H9 (cell line): Measurements from ENCODE around the gene HSPA9. TPM values are rescaled to one million over a fixed set of nuclear protein-coding genes. Genes with fewer than 3 reads are reported as not detected.
A peak's percentile ranks its signal among the peaks of the same experiment; 100 is the strongest.

Experiments used
- DNase-seq: peaks from one replicate; pipeline ENCODE4 v3.0.0-alpha.2; 2017
- H2AFZ ChIP-seq: one replicate; pipeline ENCODE4 v1.6.1; 2013; ENCODE audit warnings: mild to moderate bottlenecking, low read length, control low read depth, moderate library complexity
- H2AK5ac ChIP-seq: 2 replicates; pipeline ENCODE4 v1.6.1; 2013; ENCODE audit warnings: low read length, control low read depth, mixed read lengths; ENCODE audit not compliant: insufficient read length
- H2BK120ac ChIP-seq: one replicate; pipeline ENCODE4 v1.6.1; 2013; ENCODE audit warnings: low read depth, mild to moderate bottlenecking, low read length, control low read depth, inconsistent platforms; ENCODE audit not compliant: poor library complexity, severe bottlenecking
- H2BK12ac ChIP-seq: 2 replicates; pipeline ENCODE4 v1.6.1; 2013; ENCODE audit warnings: low read length, control low read depth, mixed read lengths, low read depth; ENCODE audit not compliant: insufficient read length
- H2BK15ac ChIP-seq: 2 replicates; pipeline ENCODE4 v1.6.1; 2013; ENCODE audit warnings: low read depth, low read length, control low read depth
- H2BK20ac ChIP-seq: one replicate; pipeline ENCODE4 v1.6.1; 2013; ENCODE audit warnings: low read depth, mild to moderate bottlenecking, low read length, control low read depth, inconsistent platforms; ENCODE audit not compliant: poor library complexity, severe bottlenecking
- H2BK5ac ChIP-seq: 2 replicates; pipeline ENCODE4 v1.6.1; 2013; ENCODE audit warnings: low read length, control low read depth, mixed read lengths; ENCODE audit not compliant: insufficient read length
- H3K14ac ChIP-seq: 2 replicates; pipeline ENCODE4 v1.6.1; 2013; ENCODE audit warnings: low read length, control low read depth; ENCODE audit not compliant: insufficient read depth
- H3K18ac ChIP-seq: 2 replicates; pipeline ENCODE4 v1.6.1; 2013; ENCODE audit warnings: low read depth, mild to moderate bottlenecking, mixed read lengths, low read length, control low read depth; ENCODE audit not compliant: insufficient read length
- H3K23ac ChIP-seq: 2 replicates; pipeline ENCODE4 v1.6.1; 2013; ENCODE audit warnings: low read length, control low read depth, mixed read lengths, low read depth; ENCODE audit not compliant: insufficient read length
- H3K23me2 ChIP-seq: 2 replicates; pipeline ENCODE4 v1.6.1; 2013; ENCODE audit warnings: low read depth, mild to moderate bottlenecking, mixed read lengths, low read length, control low read depth; ENCODE audit not compliant: insufficient read length, poor library complexity, severe bottlenecking
- H3K27ac ChIP-seq: 2 replicates; pipeline ENCODE4 v1.5.1; 2013; ENCODE audit warnings: low read length, control low read depth, mixed read lengths, low read depth; ENCODE audit not compliant: insufficient read length
- H3K27me3 ChIP-seq: 2 replicates; pipeline ENCODE4 v1.6.1; 2013; ENCODE audit warnings: low read length, control low read depth, inconsistent platforms; ENCODE audit not compliant: insufficient read depth
- H3K4ac ChIP-seq: 2 replicates; pipeline ENCODE4 v1.6.1; 2013; ENCODE audit warnings: low read depth, mild to moderate bottlenecking, control low read depth, inconsistent platforms, low read length, moderate library complexity
- H3K4me1 ChIP-seq: 2 replicates; pipeline ENCODE4 v1.6.1; 2013; ENCODE audit warnings: low read length, control low read depth, inconsistent platforms; ENCODE audit not compliant: insufficient read depth
- H3K4me2 ChIP-seq: 2 replicates; pipeline ENCODE4 v1.6.1; 2013; ENCODE audit warnings: low read length, control low read depth, mixed read lengths; ENCODE audit not compliant: insufficient read length, insufficient read depth
- H3K56ac ChIP-seq: 2 replicates; pipeline ENCODE4 v1.6.1; 2013; ENCODE audit warnings: low read depth, mild to moderate bottlenecking, mixed read lengths, low read length, control low read depth; ENCODE audit not compliant: insufficient read length
- H3K79me1 ChIP-seq: 2 replicates; pipeline ENCODE4 v1.6.1; 2013; ENCODE audit warnings: low read depth, mild to moderate bottlenecking, moderate library complexity, low read length, control low read depth, inconsistent platforms; ENCODE audit not compliant: insufficient read depth, poor library complexity, severe bottlenecking
- H3K79me2 ChIP-seq: 2 replicates; pipeline ENCODE4 v1.6.1; 2013; ENCODE audit warnings: low read length, control low read depth, inconsistent platforms; ENCODE audit not compliant: insufficient read depth
- H3K9ac ChIP-seq: 2 replicates; pipeline ENCODE4 v1.6.1; 2013; ENCODE audit warnings: low read length, control low read depth, mixed read lengths; ENCODE audit not compliant: insufficient read length; ENCODE audit errors: extremely low read depth
- H3K9me3 ChIP-seq: one replicate; pipeline ENCODE4 v1.6.1; 2013; ENCODE audit warnings: low read depth, low read length, inconsistent platforms; ENCODE audit not compliant: control insufficient read depth
- H3T11ph ChIP-seq: one replicate; pipeline ENCODE4 v1.6.1; 2013; ENCODE audit warnings: mild to moderate bottlenecking, low read length, control low read depth, inconsistent platforms
- H4K20me1 ChIP-seq: one replicate; pipeline ENCODE4 v1.6.1; 2013; ENCODE audit not compliant: control insufficient read depth, insufficient read length, insufficient read depth
- H4K5ac ChIP-seq: 2 replicates; pipeline ENCODE4 v1.6.1; 2013; ENCODE audit warnings: low read depth, mild to moderate bottlenecking, mixed read lengths, low read length, control low read depth; ENCODE audit not compliant: insufficient read length
- H4K8ac ChIP-seq: replicated peaks from 2 replicates; pipeline ENCODE4 v1.6.1; 2013; ENCODE audit warnings: low read length, control low read depth, mixed read lengths, low read depth; ENCODE audit not compliant: insufficient read length
- H4K91ac ChIP-seq: 2 replicates; pipeline ENCODE4 v1.6.1; 2013; ENCODE audit warnings: low read depth, mild to moderate bottlenecking, moderate library complexity, mixed read lengths, low read length, control low read depth; ENCODE audit not compliant: insufficient read length
- H3K27ac Mint-ChIP-seq, 3 experiments: 2 replicates in 2 of 3; 3 replicates in 1 of 3; pipeline ENCODE4 v1.8.0; 2020 to 2021; ENCODE audit warnings: mixed read lengths in 3 of 3, mild to moderate bottlenecking in 1 of 3, moderate library complexity in 1 of 3
- H3K27me3 Mint-ChIP-seq: 2 replicates; pipeline ENCODE4 v1.8.0; 2021; ENCODE audit warnings: low read depth, mild to moderate bottlenecking, moderate library complexity, mixed read lengths
- H3K36me3 Mint-ChIP-seq, 3 experiments: 2 replicates in 2 of 3; 3 replicates in 1 of 3; pipeline ENCODE4 v1.8.0; 2020 to 2021; ENCODE audit warnings: low read depth in 3 of 3, mixed read lengths in 3 of 3; ENCODE audit not compliant: insufficient read depth in 1 of 3
- H3K4me1 Mint-ChIP-seq, 2 experiments: 2 replicates each; pipeline ENCODE4 v1.8.0; 2020; ENCODE audit warnings: mixed read lengths in 2 of 2
- H3K4me3 Mint-ChIP-seq, 2 experiments: 2 replicates in 1 of 2; 3 replicates in 1 of 2; pipeline ENCODE4 v1.8.0; 2020 to 2021; ENCODE audit warnings: mild to moderate bottlenecking in 2 of 2, mixed read lengths in 2 of 2, moderate library complexity in 1 of 2
- H3K9me3 Mint-ChIP-seq, 2 experiments: 2 replicates in 1 of 2; 3 replicates in 1 of 2; pipeline ENCODE4 v1.8.0; 2020; ENCODE audit warnings: mild to moderate bottlenecking in 2 of 2, mixed read lengths in 2 of 2, moderate library complexity in 1 of 2
- WGBS: extraction: QIAGEN DNeasy Blood & Tissue Kit; methylation state at CpG from one replicate; pipeline ENCODE4 v1.1.7; 2013; ENCODE audit warnings: missing lambda C conversion rate, low lambda C conversion rate, mixed read lengths; ENCODE audit not compliant: insufficient read length; ENCODE audit errors: extremely low coverage; 5-methylcytosine and 5-hydroxymethylcytosine counted together
- total RNA-seq: library from RNA; stranded (reverse); gene quantifications from 2 replicates; pipeline ENCODE4 v1.2.1, GENCODE V29; 2021
- TF ChIP-seq, protein P1 (sequence below): fragments of 200-600 bp; sonication (generic); conservative IDR thresholded peaks from 3 replicates; pipeline ENCODE4 v1.8.0; 2021; ENCODE audit warnings: antibody characterized with exemption, mild to moderate bottlenecking

HSPA9 gene
- total RNA-seq, 1 experiment from 2014 or later: 397 TPM

DNA sequence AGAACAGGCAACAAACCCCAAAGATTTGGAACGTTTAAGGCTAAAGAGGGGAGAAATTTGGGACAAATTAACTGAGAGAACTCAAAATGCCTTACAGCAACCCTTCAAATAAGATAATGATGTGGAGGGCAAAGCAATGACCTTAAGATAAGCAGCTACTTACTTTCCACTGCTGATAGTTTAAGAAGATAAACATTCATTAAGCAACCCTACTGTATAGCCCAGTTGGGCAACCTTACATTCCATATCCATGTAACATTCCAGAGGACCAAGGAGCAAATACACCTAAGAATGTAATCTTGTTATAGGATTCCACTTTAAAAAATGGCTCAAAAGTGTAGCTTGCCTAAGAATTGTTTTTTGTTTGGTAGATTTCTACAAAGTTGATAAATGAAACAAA lies 47.0 kb downstream of the HSPA9 start:
- no CpG with 5 or more reads among the region's 1 CpG for WGBS
- Histone ChIP-seq H2AFZ (no peak overlapping the region), H4K91ac (no peak overlapping the region), H4K8ac (no peak overlapping the region), H3K79me1 (no peaks in the 10 kb centered on the region), H3T11ph (no peak overlapping the region), H4K5ac (no peak overlapping the region), H4K20me1 (no peaks in the 10 kb centered on the region), H2BK5ac (no peak overlapping the region), H2BK12ac (no peak overlapping the region), H3K23ac (no peak overlapping the region), H2AK5ac (no peak overlapping the region), H3K23me2 (no peaks in the 10 kb centered on the region), H3K9me3 (no peaks in the 10 kb centered on the region), H2BK15ac (no peak overlapping the region), H3K4ac (no peak overlapping the region), H3K79me2 (peaks cover 53% of the 10 kb centered on the region), H3K18ac (no peak overlapping the region), H2BK120ac (no peak overlapping the region), H3K14ac (no peak overlapping the region), H3K27ac (no peak overlapping the region), H3K27me3 (no peaks in the 10 kb centered on the region), H3K9ac (no peak overlapping the region), H3K56ac (no peak overlapping the region), H2BK20ac (no peak overlapping the region), H3K4me2 (no peak overlapping the region), H3K4me1 (no peaks in the 10 kb centered on the region; the same call in 1 of the 2 replicates)
- peak overlapping the region in 1 of 3 experiments; percentile 53; a peak in 2 of 7 replicates for H3K27ac Mint-ChIP-seq
- TF ChIP-seq, protein P1, sequence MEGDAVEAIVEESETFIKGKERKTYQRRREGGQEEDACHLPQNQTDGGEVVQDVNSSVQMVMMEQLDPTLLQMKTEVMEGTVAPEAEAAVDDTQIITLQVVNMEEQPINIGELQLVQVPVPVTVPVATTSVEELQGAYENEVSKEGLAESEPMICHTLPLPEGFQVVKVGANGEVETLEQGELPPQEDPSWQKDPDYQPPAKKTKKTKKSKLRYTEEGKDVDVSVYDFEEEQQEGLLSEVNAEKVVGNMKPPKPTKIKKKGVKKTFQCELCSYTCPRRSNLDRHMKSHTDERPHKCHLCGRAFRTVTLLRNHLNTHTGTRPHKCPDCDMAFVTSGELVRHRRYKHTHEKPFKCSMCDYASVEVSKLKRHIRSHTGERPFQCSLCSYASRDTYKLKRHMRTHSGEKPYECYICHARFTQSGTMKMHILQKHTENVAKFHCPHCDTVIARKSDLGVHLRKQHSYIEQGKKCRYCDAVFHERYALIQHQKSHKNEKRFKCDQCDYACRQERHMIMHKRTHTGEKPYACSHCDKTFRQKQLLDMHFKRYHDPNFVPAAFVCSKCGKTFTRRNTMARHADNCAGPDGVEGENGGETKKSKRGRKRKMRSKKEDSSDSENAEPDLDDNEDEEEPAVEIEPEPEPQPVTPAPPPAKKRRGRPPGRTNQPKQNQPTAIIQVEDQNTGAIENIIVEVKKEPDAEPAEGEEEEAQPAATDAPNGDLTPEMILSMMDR: no peak
- no peaks in the 10 kb centered on the region for H3K9me3 Mint-ChIP-seq
- H3K4me1 Mint-ChIP-seq: peaks cover 20 to 21% of the 10 kb centered on the region in 2 experiments
- peaks cover 17 to 30% (median 24%) of the 10 kb centered on the region in 3 experiments; a peak in 6 of 7 replicates for H3K36me3 Mint-ChIP-seq
- no peak overlapping the region for H3K4me3 Mint-ChIP-seq
- no peak for DNase-seq
- no peaks in the 10 kb centered on the region for H3K27me3 Mint-ChIP-seq
